ENCODE data around the gene CMTM8. TPM values are rescaled to one million over a fixed set of nuclear protein-coding genes. Genes with fewer than 3 reads are reported as not detected.

The CMTM8 gene
- total and polyA plus RNA-seq, 2 of the 8 experiments (the other 6 are each of a cell fraction or from before 2014, with no cell fraction given), result 10.5 to 22.4 TPM

- TF ChIP-seq CHD7 (IDR thresholded peaks at IDR 0.05; ENCODE audit: insufficient replicate concordance, low read length), result no peak
- TF ChIP-seq KDM5A (IDR thresholded peaks at IDR 0.05; ENCODE audit: low read length), result no peak
- no peak for TF ChIP-seq CTCF (IDR thresholded peaks at IDR 0.05; ENCODE audit: control extremely low read depth in 1 of 3, insufficient read depth in 1 of 3, low read depth in 1 of 3, low read length in 3 of 3)
- no peak for TF ChIP-seq SIN3A (conservative IDR thresholded peaks at IDR 0.05 in 1 of 2, IDR thresholded peaks at IDR 0.05 in 1 of 2; ENCODE audit: low read depth in 1 of 2, low read length in 2 of 2)
- no peak for TF ChIP-seq CBX5 (IDR thresholded peaks at IDR 0.05; ENCODE audit: low read depth, low read length)
- no peak for TF ChIP-seq CHD2 (IDR thresholded peaks at IDR 0.05; ENCODE audit: low read length)
- no peak for TF ChIP-seq HDAC6 (IDR thresholded peaks at IDR 0.05; ENCODE audit: low read depth, low read length)
- no peak for TF ChIP-seq USF2 (IDR thresholded peaks at IDR 0.05; ENCODE audit: low read length)
Measured at GRCh38 chr3:32208447-32208846, 30.0 kb upstream of the CMTM8 start (continued).
